ENCODE measurements around the gene EXOC2.

The EXOC2 gene

GRCh38 chr6:692858-693722 is at the start of gene EXOC2:
Gene EXOC2 (minus strand): TSS chr6:693139. CDS start chr6:637818, 55,321 bp downstream.
- peak; percentile 73 for DNase-seq

GRCh38 chr6:741410-742339 is 48.7 kb upstream of the EXOC2 start:
- no peak for DNase-seq

- DNase-seq = no peak
Observed at GRCh38 chr6:736657-737446, 43.9 kb upstream of the EXOC2 start.

- DNase-seq = no peak
Observed at GRCh38 chr6:733431-734219, 40.7 kb upstream of the EXOC2 start.

GRCh38 chr6:731924-732323 is 39.0 kb upstream of the EXOC2 start:
- DNase-seq = no peak

- DNase-seq = no peak
Observed at GRCh38 chr6:729606-730320, 36.8 kb upstream of the EXOC2 start.

- DNase-seq = no peak
Observed at GRCh38 chr6:727856-728255, 34.9 kb upstream of the EXOC2 start.

- DNase-seq = no peak
Observed at GRCh38 chr6:723540-723939, 30.6 kb upstream of the EXOC2 start.

GRCh38 chr6:722608-723007 is 29.7 kb upstream of the EXOC2 start:
- no peak for DNase-seq

GRCh38 chr6:722077-722524 is 29.2 kb upstream of the EXOC2 start:
- peak; percentile 72 for DNase-seq

- no peak for DNase-seq
Observed at GRCh38 chr6:718345-718744, 25.4 kb upstream of the EXOC2 start.

GRCh38 chr6:717135-717534 is 24.2 kb upstream of the EXOC2 start:
- DNase-seq = no peak

- DNase-seq = no peak
Observed at GRCh38 chr6:715709-716491, 23.0 kb upstream of the EXOC2 start.

GRCh38 chr6:714100-714499 is 21.2 kb upstream of the EXOC2 start:
- DNase-seq = no peak

GRCh38 chr6:713351-713750 is 20.4 kb upstream of the EXOC2 start:
- no peak for DNase-seq

- DNase-seq = no peak
Observed at GRCh38 chr6:712805-713204, 19.9 kb upstream of the EXOC2 start.

GRCh38 chr6:711925-712324 is 19.0 kb upstream of the EXOC2 start:
- no peak for DNase-seq

- DNase-seq = peak; percentile 74
Observed at GRCh38 chr6:710601-711571, 17.9 kb upstream of the EXOC2 start.

GRCh38 chr6:709471-710056 is 16.6 kb upstream of the EXOC2 start:
- no peak for DNase-seq

All from NCI-H2227 treated with DMSO at 0.1 percent for 48 hours (cell line).